Gastrocnemius medialis (tissue), 4 donors: ENCODE results near the gene OST4. TPM values are rescaled to one million over a fixed set of nuclear protein-coding genes. Genes with fewer than 3 reads are reported as not detected.

Experiments used
- ATAC-seq, 2 donors: fragments of 150-250 bp; one replicate each; pipeline ENCODE4 v1.9.1; 2016
- DNase-seq, 2 donors: peaks; one replicate each; pipeline ENCODE4 v3.0.0-alpha.2; 2019
- H3K27ac ChIP-seq, 4 donors: fragments of 200-600 bp; sonication (generic); 1 replicate in 1 of 4; 2 replicates in 3 of 4; pipeline ENCODE4 v1.5.1; 2016 to 2018; ENCODE audit warnings: mild to moderate bottlenecking in 2 of 4, moderate library complexity in 1 of 4
- H3K27me3 ChIP-seq, 3 donors: fragments of 200-600 bp; sonication (generic) in 2 of 3; 1 replicate in 1 of 3; 2 replicates in 2 of 3; pipeline versions ENCODE4 v1.5.1 to v1.6.0; 2016 to 2019; ENCODE audit warnings: mild to moderate bottlenecking in 1 of 3, moderate library complexity in 1 of 3
- H3K36me3 ChIP-seq, 2 donors: fragments of 200-600 bp; sonication (generic) in 1 of 2; one replicate each; pipeline ENCODE4 v1.5.1; 2017 to 2018
- H3K4me1 ChIP-seq, 2 donors: fragments of 200-600 bp; sonication (generic) in 1 of 2; one replicate each; pipeline ENCODE4 v1.5.1; 2016 to 2017; ENCODE audit warnings: mild to moderate bottlenecking in 2 of 2
- H3K4me3 ChIP-seq, 4 donors: fragments of 200-600 bp; sonication (generic) in 3 of 4; 1 replicate in 1 of 4; 2 replicates in 3 of 4; pipeline ENCODE4 v1.5.1; 2016 to 2019; ENCODE audit warnings: mild to moderate bottlenecking in 2 of 4
- H3K9me3 ChIP-seq, 3 donors: fragments of 200-600 bp; sonication (generic) in 2 of 3; 1 replicate in 1 of 3; 2 replicates in 2 of 3; pipeline ENCODE4 v1.5.1; 2016 to 2019
- CTCF ChIP-seq, 5 experiments: fragments of 450-650 bp in 3 of 5; fragments of 200-600 bp in 2 of 5; sonication (generic) in 2 of 5; IDR thresholded peaks in 4 of 5; conservative IDR thresholded peaks in 1 of 5; 1 replicate in 4 of 5; 2 replicates in 1 of 5; pipeline ENCODE4 v1.5.1; 2016 to 2019; ENCODE audit warnings: antibody characterized with exemption in 5 of 5, mild to moderate bottlenecking in 3 of 5, moderate library complexity in 3 of 5
- POLR2A ChIP-seq, 2 donors: fragments of 450-650 bp; IDR thresholded peaks; one replicate each; pipeline ENCODE4 v1.6.1; 2017; ENCODE audit warnings: antibody characterized with exemption in 2 of 2, mild to moderate bottlenecking in 2 of 2, moderate library complexity in 2 of 2
- in situ Hi-C, 4 donors: fragments of 200-750 bp; cut with MboI; loops; one replicate each; pipeline versions ENCODE4 v1.15.0 to v1.8.0; 2017; ENCODE audit warnings: low sequenced_read_pairs in 4 of 4
- intact Hi-C: fragments of 100-400 bp; cut with DNase I; formaldehyde crosslinking; loops from one replicate; pipeline ENCODE4 v1.15.1; 2023; ENCODE audit warnings: low total_unique reads
- total RNA-seq, 4 donors: library from RNA; depleted of rRNA; stranded (reverse); fragments of >200 nt; gene quantifications; one replicate each; pipeline versions ENCODE4 v1.1.0 to v1.2.3, GENCODE V29; 2016

The OST4 gene
- total RNA-seq, 4 donors from 2014 or later: 191 to 283 (median 251) TPM

- H3K27ac ChIP-seq: peak overlapping the region; percentile 75 to 95 (median 86)
- no peaks in the 10 kb centered on the region for H3K36me3 ChIP-seq
- intact Hi-C loops (loop anchor here (10.0 kb wide), 1 partner anchor 295 kb away; the partner anchor contains the start of genes EIF2B4 and SNX17), in situ Hi-C loops (loop anchor here (10.0 kb wide), 2 partner anchors 45 to 115 kb away; partner anchors contain the start of gene TMEM214 (in 3 of the 4))
- no peak for ATAC-seq
- H3K4me1 ChIP-seq: peaks cover 13 to 34% of the 10 kb centered on the region in 2 donors
- H3K4me3 ChIP-seq: peak overlapping the region in 1 of 4 donors; percentile 51
- no peaks in the 10 kb centered on the region for H3K27me3 ChIP-seq
- DNase-seq: no peak
- H3K9me3 ChIP-seq: no peaks in the 10 kb centered on the region
- no peak for TF ChIP-seq POLR2A (IDR thresholded peaks at IDR 0.05)
- TF ChIP-seq CTCF (IDR thresholded peaks at IDR 0.05 in 4 of 5, conservative IDR thresholded peaks at IDR 0.05 in 1 of 5): no peak
Observed at GRCh38 chr2:27080140-27080469, 8.7 kb upstream of the OST4 start.

- Histone ChIP-seq H3K36me3 (no peaks in the 10 kb centered on the region), H3K4me3 (peak overlapping the region; percentile 44 to 51 (median 49)), H3K27ac (peak overlapping the region; percentile 75 to 95 (median 86)), H3K27me3 (no peaks in the 10 kb centered on the region), H3K9me3 (no peaks in the 10 kb centered on the region), H3K4me1 (peaks cover 15 to 31% of the 10 kb centered on the region in 2 donors)
- DNase-seq (no peak), ATAC-seq (no peak)
- intact Hi-C loops: loop anchor here (10.0 kb wide), 1 partner anchor 295 kb away; the partner anchor contains the start of genes EIF2B4 and SNX17
- TF ChIP-seq POLR2A (IDR thresholded peaks at IDR 0.05): no peak
- TF ChIP-seq CTCF (IDR thresholded peaks at IDR 0.05 in 4 of 5, conservative IDR thresholded peaks at IDR 0.05 in 1 of 5): no peak
- in situ Hi-C loops: loop anchor here (10.0 kb wide), 2 partner anchors 45 to 115 kb away; partner anchors contain the start of gene TMEM214 (in 3 of the 4)
Observed at GRCh38 chr2:27079233-27080139, 8.0 kb upstream of the OST4 start.

GRCh38 chr2:27078267-27079194 is 7.1 kb upstream of the OST4 start, which contains the start of gene EMILIN1:
Gene EMILIN1 (plus strand): TSS chr2:27078615. CDS start chr2:27079066, 451 bp downstream.
- H3K27ac ChIP-seq: peak within 1 kb of the TSS; percentile 75 to 95 (median 86)
- ATAC-seq (peak; percentile 22 to 32), DNase-seq (peak; percentile 54 to 77)
- H3K27me3 ChIP-seq: no peaks in the 10 kb centered on the region
- no peaks in the 10 kb centered on the region for H3K36me3 ChIP-seq
- in situ Hi-C loops (no loop called here), intact Hi-C loops (no loop called here)
- H3K9me3 ChIP-seq: no peaks in the 10 kb centered on the region
- H3K4me3 ChIP-seq: peak within 1 kb of the TSS; percentile 44 to 51 (median 49)
- TF ChIP-seq CTCF (IDR thresholded peaks at IDR 0.05 in 4 of 5, conservative IDR thresholded peaks at IDR 0.05 in 1 of 5) (no peak), POLR2A (IDR thresholded peaks at IDR 0.05) (peak in 1 of 2 donors; percentile 32)
- H3K4me1 ChIP-seq: peaks cover 15 to 28% of the 10 kb centered on the region in 2 donors

GRCh38 chr2:27077231-27077630 is 5.8 kb upstream of the OST4 start:
- no peaks in the 10 kb centered on the region for H3K36me3 ChIP-seq
- intact Hi-C loops (no loop called here), in situ Hi-C loops (no loop called here)
- H3K4me1 ChIP-seq: peaks cover 15 to 23% of the 10 kb centered on the region in 2 donors
- TF ChIP-seq POLR2A (IDR thresholded peaks at IDR 0.05) (no peak), CTCF (IDR thresholded peaks at IDR 0.05 in 4 of 5, conservative IDR thresholded peaks at IDR 0.05 in 1 of 5) (no peak)
- no peak for ATAC-seq
- no peaks in the 10 kb centered on the region for H3K27me3 ChIP-seq
- DNase-seq: no peak
- H3K9me3 ChIP-seq: no peaks in the 10 kb centered on the region
- peak overlapping the region in 2 of 4 donors; percentile 52 to 75 for H3K27ac ChIP-seq
- H3K4me3 ChIP-seq: no peak overlapping the region
